Left lung (tissue), 10 donors: Measurements from ENCODE around the gene GPRIN1. TPM values are rescaled to one million over a fixed set of nuclear protein-coding genes. Genes with fewer than 3 reads are reported as not detected.

Source experiments
- ATAC-seq: fragments of 200-7000 bp; cut with Tn5 transposase; one replicate; pipeline ENCODE4 v1.9.1; 2020; ENCODE audit warnings: moderate library complexity
- DNase-seq, 4 donors: peaks; one replicate each; pipeline ENCODE4 v3.0.0-alpha.2; 2013 to 2020
- H3K27ac ChIP-seq, 2 donors: fragments of 200-600 bp; sonication (generic) in 1 of 2; one replicate each; pipeline versions ENCODE4 v1.5.0 to v1.8.0; 2020 to 2021
- H3K27me3 ChIP-seq, 2 donors: fragments of 200-600 bp; sonication (generic) in 1 of 2; one replicate each; pipeline versions ENCODE4 v1.5.0 to v1.8.0; 2020 to 2021
- H3K36me3 ChIP-seq, 2 donors: fragments of 200-600 bp; sonication (generic) in 1 of 2; one replicate each; pipeline versions ENCODE4 v1.5.0 to v1.8.0; 2020 to 2021
- H3K4me1 ChIP-seq, 2 donors: fragments of 200-600 bp; one replicate each; pipeline ENCODE4 v1.8.0; 2021
- H3K4me3 ChIP-seq, 2 donors: fragments of 200-600 bp; sonication (generic) in 1 of 2; one replicate each; pipeline versions ENCODE4 v1.5.0 to v1.8.0; 2020 to 2021; ENCODE audit warnings: mild to moderate bottlenecking in 1 of 2
- H3K9me3 ChIP-seq, 2 donors: fragments of 200-600 bp; sonication (generic) in 1 of 2; one replicate each; pipeline versions ENCODE4 v1.5.0 to v1.8.0; 2020 to 2021
- intact Hi-C, 2 donors: fragments of 100-400 bp; cut with DNase I; formaldehyde crosslinking; loops; one replicate each; pipeline versions ENCODE4 v1.11.2 to v1.14.2; 2022
- polyA plus RNA-seq, 6 donors: library from polyadenylated mRNA; unstranded; fragments of 120-200 nt; gene quantifications; one replicate each; pipeline ENCODE4 v1.2.1, GENCODE V29; 2013; ENCODE audit not compliant: insufficient read length in 6 of 6
- total RNA-seq, 2 donors: library from RNA; stranded (reverse); fragmentation: NEBNext Ultra II Directional; extraction: Animal tissue kit (Norgen Biotek cat#: 25700); gene quantifications; one replicate each; pipeline ENCODE4 v1.2.1, GENCODE V29; 2021
- TF ChIP-seq, protein P1 (sequence below), 2 donors: fragments of 200-600 bp; sonication (generic) in 1 of 2; IDR thresholded peaks; one replicate each; pipeline versions ENCODE4 v1.5.0 to v1.8.0; 2021; ENCODE audit warnings: antibody characterized with exemption in 2 of 2
- donor health status: DM: no; HTN: yes; CAD: no.
- donor health status: DM: no; HTN: no; CAD: no.

The GPRIN1 gene
- total and polyA plus RNA-seq, 8 donors = 0.70 to 2.6 (median 1.1) TPM

GRCh38 chr5:176642675-176643490 is 32.9 kb upstream of the GPRIN1 start:
- H3K9me3 ChIP-seq = no peaks in the 10 kb centered on the region
- DNase-seq = no peak
- H3K36me3 ChIP-seq = no peaks in the 10 kb centered on the region
- H3K4me3 ChIP-seq = no peak overlapping the region
- intact Hi-C loops = no loop called here
- no peak for ATAC-seq
- TF ChIP-seq, protein P1, sequence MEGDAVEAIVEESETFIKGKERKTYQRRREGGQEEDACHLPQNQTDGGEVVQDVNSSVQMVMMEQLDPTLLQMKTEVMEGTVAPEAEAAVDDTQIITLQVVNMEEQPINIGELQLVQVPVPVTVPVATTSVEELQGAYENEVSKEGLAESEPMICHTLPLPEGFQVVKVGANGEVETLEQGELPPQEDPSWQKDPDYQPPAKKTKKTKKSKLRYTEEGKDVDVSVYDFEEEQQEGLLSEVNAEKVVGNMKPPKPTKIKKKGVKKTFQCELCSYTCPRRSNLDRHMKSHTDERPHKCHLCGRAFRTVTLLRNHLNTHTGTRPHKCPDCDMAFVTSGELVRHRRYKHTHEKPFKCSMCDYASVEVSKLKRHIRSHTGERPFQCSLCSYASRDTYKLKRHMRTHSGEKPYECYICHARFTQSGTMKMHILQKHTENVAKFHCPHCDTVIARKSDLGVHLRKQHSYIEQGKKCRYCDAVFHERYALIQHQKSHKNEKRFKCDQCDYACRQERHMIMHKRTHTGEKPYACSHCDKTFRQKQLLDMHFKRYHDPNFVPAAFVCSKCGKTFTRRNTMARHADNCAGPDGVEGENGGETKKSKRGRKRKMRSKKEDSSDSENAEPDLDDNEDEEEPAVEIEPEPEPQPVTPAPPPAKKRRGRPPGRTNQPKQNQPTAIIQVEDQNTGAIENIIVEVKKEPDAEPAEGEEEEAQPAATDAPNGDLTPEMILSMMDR (IDR thresholded peaks at IDR 0.05) = no peak
- H3K27me3 ChIP-seq = no peaks in the 10 kb centered on the region
- H3K4me1 ChIP-seq = peaks cover 6 to 8% of the 10 kb centered on the region in 2 donors
- no peak overlapping the region for H3K27ac ChIP-seq

DNA sequence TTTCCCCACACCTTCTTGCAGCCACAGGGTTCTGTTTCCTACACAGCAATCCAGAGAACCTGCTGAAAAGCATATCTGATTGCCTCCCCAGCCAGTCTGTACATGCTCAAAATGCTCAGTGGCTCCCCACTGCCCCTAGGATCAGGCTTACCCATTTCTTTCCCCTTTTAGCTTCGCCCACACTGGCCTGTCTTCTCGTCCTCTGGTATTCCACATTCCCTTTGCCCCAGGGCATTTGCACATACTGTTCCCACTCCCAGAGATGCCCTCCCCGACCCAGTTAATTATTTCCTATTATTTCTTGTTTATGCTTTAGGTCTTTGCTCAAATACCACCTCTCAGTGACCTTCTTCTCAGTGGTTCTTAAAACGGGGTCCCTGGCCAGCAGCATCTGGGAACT is 30.7 kb upstream of the GPRIN1 start:
- H3K36me3 ChIP-seq = no peaks in the 10 kb centered on the region
- DNase-seq (no peak), ATAC-seq (no peak)
- no peaks in the 10 kb centered on the region for H3K9me3 ChIP-seq
- TF ChIP-seq, protein P1 (IDR thresholded peaks at IDR 0.05) = no peak
- H3K4me1 ChIP-seq = no peaks in the 10 kb centered on the region
- H3K27ac ChIP-seq = no peak overlapping the region
- no peak overlapping the region for H3K4me3 ChIP-seq
- H3K27me3 ChIP-seq = peaks cover 0 to 14% of the 10 kb centered on the region in 2 donors
- intact Hi-C loops = no loop called here

DNA sequence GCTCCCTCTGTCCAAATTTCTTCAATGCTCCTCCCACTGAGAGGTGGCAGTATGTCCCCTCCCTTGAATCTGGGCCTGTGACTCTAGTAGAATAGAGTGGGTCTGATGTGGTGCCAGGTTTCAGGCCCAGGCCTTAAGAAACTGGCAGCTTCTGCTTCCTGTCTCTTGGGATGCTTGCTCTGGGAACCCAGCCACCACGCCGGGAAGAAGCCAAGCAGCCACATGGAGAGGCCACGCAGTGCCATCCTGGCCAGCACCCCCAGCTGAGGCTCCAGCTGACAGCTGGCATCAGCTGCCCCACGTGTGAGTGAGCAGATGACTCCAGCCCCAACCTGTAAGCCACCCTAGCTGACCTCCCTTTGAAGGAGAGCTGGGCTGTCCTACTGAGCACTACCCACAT is 30.0 kb upstream of the GPRIN1 start:
- TF ChIP-seq, protein P1 (IDR thresholded peaks at IDR 0.05) = no peak
- Histone ChIP-seq H3K36me3 (no peaks in the 10 kb centered on the region), H3K27me3 (peaks cover 0 to 20% of the 10 kb centered on the region in 2 donors), H3K9me3 (no peaks in the 10 kb centered on the region), H3K4me1 (no peaks in the 10 kb centered on the region), H3K27ac (no peak overlapping the region), H3K4me3 (no peak overlapping the region)
- intact Hi-C loops = no loop called here
- DNase-seq (peak in 2 of 4 donors; percentile 48 to 65), ATAC-seq (no peak)

GRCh38 chr5:176639208-176639607 is 29.3 kb upstream of the GPRIN1 start:
- intact Hi-C loops = no loop called here
- TF ChIP-seq, protein P1 (IDR thresholded peaks at IDR 0.05) = no peak
- DNase-seq (no peak), ATAC-seq (no peak)
- no peaks in the 10 kb centered on the region for H3K36me3 ChIP-seq
- no peak overlapping the region for H3K27ac ChIP-seq
- no peak overlapping the region for H3K4me3 ChIP-seq
- H3K27me3 ChIP-seq = peaks cover 2 to 28% of the 10 kb centered on the region in 2 donors
- H3K4me1 ChIP-seq = no peaks in the 10 kb centered on the region
- no peaks in the 10 kb centered on the region for H3K9me3 ChIP-seq

DNA sequence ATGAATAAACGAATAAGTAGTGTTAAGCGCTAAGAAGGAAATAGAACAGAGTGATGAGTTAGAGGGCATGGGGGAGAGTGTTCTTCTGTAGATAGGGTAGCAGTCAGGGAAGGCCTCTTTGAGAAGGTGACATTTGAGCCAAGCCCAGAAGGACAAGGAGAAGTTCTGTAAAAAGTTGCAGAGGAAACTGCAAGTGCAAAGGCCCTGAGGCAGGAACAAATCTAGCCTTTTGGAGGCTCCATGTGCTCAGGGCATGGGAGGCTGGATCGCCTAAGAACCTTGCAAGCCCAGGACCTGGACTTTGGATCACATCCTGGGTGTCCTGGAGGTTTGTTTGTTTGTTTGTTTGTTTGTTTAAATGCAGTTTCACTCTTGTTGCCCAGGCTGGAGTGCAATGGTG is 28.5 kb upstream of the GPRIN1 start:
- intact Hi-C loops = no loop called here
- no peak overlapping the region for H3K27ac ChIP-seq

More for the DNA sequence above, 28.5 kb upstream of the GPRIN1 start:
- Histone ChIP-seq H3K9me3 (no peaks in the 10 kb centered on the region), H3K4me3 (no peak overlapping the region), H3K27me3 (peaks cover 4 to 35% of the 10 kb centered on the region in 2 donors), H3K36me3 (no peaks in the 10 kb centered on the region), H3K4me1 (no peaks in the 10 kb centered on the region)
- DNase-seq (no peak), ATAC-seq (no peak)
- TF ChIP-seq, protein P1 (IDR thresholded peaks at IDR 0.05) = no peak
